Neuronal stem cell (in vitro differentiated cells): ENCODE measurements around the gene PPP2R2B.

Experiments
- DNase-seq: peaks from one replicate; pipeline ENCODE4 v3.0.0-alpha.2; 2013; ENCODE audit warnings: low spot score
- H2AFZ ChIP-seq: one replicate; pipeline ENCODE4 v1.6.1; 2013; ENCODE audit warnings: mild to moderate bottlenecking, low read length, inconsistent platforms
- H2AK5ac ChIP-seq: 2 replicates; pipeline ENCODE4 v1.6.1; 2013; ENCODE audit warnings: low read depth, mild to moderate bottlenecking, inconsistent platforms, low read length, moderate library complexity, mixed read lengths
- H2BK120ac ChIP-seq: 2 replicates; pipeline ENCODE4 v1.6.1; 2013; ENCODE audit warnings: low read depth, mild to moderate bottlenecking, inconsistent platforms, low read length, moderate library complexity, mixed read lengths
- H2BK12ac ChIP-seq: one replicate; pipeline ENCODE4 v1.6.1; 2013; ENCODE audit warnings: low read length, inconsistent platforms
- H2BK15ac ChIP-seq: 2 replicates; pipeline ENCODE4 v1.6.1; 2013; ENCODE audit warnings: mild to moderate bottlenecking, low read length, inconsistent platforms, mixed read lengths
- H2BK5ac ChIP-seq: one replicate; pipeline ENCODE4 v1.6.1; 2013; ENCODE audit warnings: inconsistent platforms, mild to moderate bottlenecking, low read length, moderate library complexity
- H3K14ac ChIP-seq: one replicate; pipeline ENCODE4 v1.6.1; 2013; ENCODE audit warnings: low read length, inconsistent platforms
- H3K18ac ChIP-seq: 2 replicates; pipeline ENCODE4 v1.6.1; 2013; ENCODE audit warnings: low read length, inconsistent platforms
- H3K23ac ChIP-seq: 2 replicates; pipeline ENCODE4 v1.6.1; 2013; ENCODE audit warnings: low read depth, mild to moderate bottlenecking, mixed read lengths, low read length, inconsistent platforms; ENCODE audit not compliant: poor library complexity
- H3K27ac ChIP-seq: replicated peaks from 3 replicates; pipeline ENCODE4 v1.5.1; 2013; ENCODE audit warnings: low read length, inconsistent platforms
- H3K27me3 ChIP-seq, 3 experiments: 2 replicates each; pipeline ENCODE4 v1.6.1; 2013; ENCODE audit warnings: low read length in 3 of 3, mild to moderate bottlenecking in 2 of 3, inconsistent platforms in 1 of 3, low read depth in 1 of 3, mixed read lengths in 1 of 3, moderate library complexity in 1 of 3; ENCODE audit not compliant: control insufficient read depth in 3 of 3, insufficient read depth in 3 of 3
- H3K36me3 ChIP-seq, 2 donors: replicated peaks in 1 of 2; 2 replicates each; pipeline ENCODE4 v1.6.1; 2013; ENCODE audit warnings: low read length in 2 of 2; ENCODE audit not compliant: control insufficient read depth in 2 of 2, insufficient read depth in 2 of 2
- H3K4ac ChIP-seq: 2 replicates; pipeline ENCODE4 v1.6.1; 2013; ENCODE audit warnings: inconsistent platforms, mild to moderate bottlenecking, low read length, moderate library complexity
- H3K4me1 ChIP-seq, 2 donors: 1 replicate in 1 of 2; 2 replicates in 1 of 2; pipeline ENCODE4 v1.6.1; 2013; ENCODE audit warnings: low read length in 2 of 2, low read depth in 1 of 2; ENCODE audit not compliant: control insufficient read depth in 2 of 2, insufficient read depth in 1 of 2
- H3K4me2 ChIP-seq: one replicate; pipeline ENCODE4 v1.6.1; 2013; ENCODE audit warnings: mild to moderate bottlenecking, low read length, inconsistent platforms; ENCODE audit not compliant: insufficient read depth, poor library complexity, severe bottlenecking
- H3K4me3 ChIP-seq, 2 donors: 2 replicates each; pipeline ENCODE4 v1.5.1; 2013; ENCODE audit warnings: low read length in 2 of 2, mild to moderate bottlenecking in 2 of 2, inconsistent platforms in 1 of 2, moderate library complexity in 1 of 2
- H3K79me1 ChIP-seq: one replicate; pipeline ENCODE4 v1.6.1; 2013; ENCODE audit warnings: low read depth, mild to moderate bottlenecking, inconsistent platforms, low read length, moderate library complexity
- H3K9ac ChIP-seq: one replicate; pipeline ENCODE4 v1.6.1; 2013; ENCODE audit warnings: mild to moderate bottlenecking, low read depth, low read length, inconsistent platforms; ENCODE audit not compliant: poor library complexity
- H3K9me3 ChIP-seq, 2 donors: replicated peaks in 1 of 2; 2 replicates each; pipeline versions ENCODE3 to v1.6.1; 2013; ENCODE audit warnings: low read length in 2 of 2, mild to moderate bottlenecking in 2 of 2, inconsistent platforms in 1 of 2, low read depth in 1 of 2, mixed read lengths in 1 of 2, moderate library complexity in 1 of 2; ENCODE audit not compliant: control insufficient read depth in 2 of 2, insufficient read depth in 1 of 2
- H4K8ac ChIP-seq: one replicate; pipeline ENCODE4 v1.6.1; 2013; ENCODE audit warnings: low read depth, mild to moderate bottlenecking, inconsistent platforms, low read length, moderate library complexity
- H4K91ac ChIP-seq: one replicate; pipeline ENCODE4 v1.6.1; 2013; ENCODE audit warnings: low read length, low read depth, mild to moderate bottlenecking, inconsistent platforms; ENCODE audit not compliant: poor library complexity
- WGBS, 2 donors: extraction: QIAGEN DNeasy Blood & Tissue Kit; methylation state at CpG; one replicate each; pipeline ENCODE4 v1.1.7; 2013; ENCODE audit warnings: missing lambda C conversion rate in 2 of 2, mixed read lengths in 1 of 2; ENCODE audit not compliant: insufficient read length in 2 of 2, insufficient replicate concordance in 1 of 2; ENCODE audit errors: extremely low coverage in 2 of 2; 5-methylcytosine and 5-hydroxymethylcytosine counted together

The PPP2R2B gene

GRCh38 chr5:146889169-146889568, 10.6 kb upstream of the PPP2R2B start:
- H3K9me3 ChIP-seq: no peaks in the 10 kb centered on the region
- H3K4me2 ChIP-seq: no peak overlapping the region
- H2BK12ac ChIP-seq: no peak overlapping the region
- DNase-seq: no peak
- H3K18ac ChIP-seq: no peak overlapping the region
- H3K4me3 ChIP-seq: no peak overlapping the region
- H2BK5ac ChIP-seq: no peak overlapping the region
- H3K79me1 ChIP-seq: no peaks in the 10 kb centered on the region
- H2BK15ac ChIP-seq: no peak overlapping the region
- H2AK5ac ChIP-seq: no peak overlapping the region
- no peak overlapping the region for H2BK120ac ChIP-seq
- WGBS, 2 donors: no CpG with 5 or more reads among the region's 1 CpG
- H3K14ac ChIP-seq: no peak overlapping the region
- no peaks in the 10 kb centered on the region for H3K36me3 ChIP-seq
- H3K4me1 ChIP-seq: peaks cover 13 to 52% of the 10 kb centered on the region in 2 donors
- no peaks in the 10 kb centered on the region for H3K27me3 ChIP-seq
- H3K27ac ChIP-seq: no peak overlapping the region
- no peak overlapping the region for H3K9ac ChIP-seq
- H2AFZ ChIP-seq: no peak overlapping the region
- H4K8ac ChIP-seq: no peak overlapping the region
- no peak overlapping the region for H3K23ac ChIP-seq
- H3K4ac ChIP-seq: no peak overlapping the region
- H4K91ac ChIP-seq: no peak overlapping the region

GRCh38 chr5:146888351-146888978, 9.9 kb upstream of the PPP2R2B start:
- Histone ChIP-seq H2BK15ac (no peak overlapping the region), H2AK5ac (no peak overlapping the region), H3K9ac (no peak overlapping the region), H3K79me1 (no peaks in the 10 kb centered on the region), H2BK12ac (no peak overlapping the region), H3K36me3 (no peaks in the 10 kb centered on the region), H3K18ac (no peak overlapping the region), H4K91ac (no peak overlapping the region), H2BK5ac (no peak overlapping the region), H3K4me3 (peak overlapping the region in 1 of 2 donors; percentile 9), H3K27ac (no peak overlapping the region), H3K14ac (no peak overlapping the region), H3K4me2 (no peak overlapping the region), H3K27me3 (no peaks in the 10 kb centered on the region), H3K4ac (no peak overlapping the region), H3K9me3 (no peaks in the 10 kb centered on the region), H3K23ac (no peak overlapping the region), H2AFZ (peak overlapping the region; percentile 42), H3K4me1 (peaks cover 13 to 52% of the 10 kb centered on the region in 2 donors), H4K8ac (no peak overlapping the region), H2BK120ac (no peak overlapping the region)
- no peak for DNase-seq
- WGBS, 2 donors: no CpG with 5 or more reads among the region's 3 CpGs

GRCh38 chr5:146884066-146884626, 5.6 kb upstream of the PPP2R2B start:
- peaks cover 0 to 2% (median 0%) of the 10 kb centered on the region in 3 experiments for H3K27me3 ChIP-seq
- H3K4me2 ChIP-seq: no peak overlapping the region
- H2AFZ ChIP-seq: no peak overlapping the region
- H3K4me3 ChIP-seq: no peak overlapping the region
- H2BK15ac ChIP-seq: no peak overlapping the region
- no peak overlapping the region for H4K8ac ChIP-seq
- no peak overlapping the region for H3K18ac ChIP-seq
- H2BK12ac ChIP-seq: no peak overlapping the region
- WGBS, 2 donors: no CpG with 5 or more reads among the region's 5 CpGs
- H3K23ac ChIP-seq: no peak overlapping the region
- H3K14ac ChIP-seq: no peak overlapping the region
- H3K9ac ChIP-seq: no peak overlapping the region
- no peak for DNase-seq
- H3K4me1 ChIP-seq: peaks cover 7 to 19% of the 10 kb centered on the region in 2 donors
- no peak overlapping the region for H4K91ac ChIP-seq
- no peaks in the 10 kb centered on the region for H3K36me3 ChIP-seq
- no peaks in the 10 kb centered on the region for H3K9me3 ChIP-seq
- no peaks in the 10 kb centered on the region for H3K79me1 ChIP-seq
- H3K27ac ChIP-seq: no peak overlapping the region
- H2AK5ac ChIP-seq: no peak overlapping the region
- no peak overlapping the region for H2BK5ac ChIP-seq
- no peak overlapping the region for H2BK120ac ChIP-seq
- no peak overlapping the region for H3K4ac ChIP-seq

- H2BK12ac ChIP-seq: no peak overlapping the region
Measured at GRCh38 chr5:146883511-146883910, 5.0 kb upstream of the PPP2R2B start.

More at GRCh38 chr5:146883511-146883910, 5.0 kb upstream of the PPP2R2B start:
- H4K8ac ChIP-seq: no peak overlapping the region
- H3K36me3 ChIP-seq: no peaks in the 10 kb centered on the region
- H3K79me1 ChIP-seq: no peaks in the 10 kb centered on the region
- no peak overlapping the region for H3K18ac ChIP-seq
- H3K4me2 ChIP-seq: no peak overlapping the region
- no peak overlapping the region for H3K14ac ChIP-seq
- H3K9ac ChIP-seq: no peak overlapping the region
- H2AK5ac ChIP-seq: no peak overlapping the region
- H2BK120ac ChIP-seq: no peak overlapping the region
- no peak overlapping the region for H3K27ac ChIP-seq
- H3K27me3 ChIP-seq: peaks cover 0 to 2% (median 0%) of the 10 kb centered on the region in 3 experiments
- H3K4ac ChIP-seq: no peak overlapping the region
- no peak overlapping the region for H4K91ac ChIP-seq
- DNase-seq: no peak
- H2BK15ac ChIP-seq: no peak overlapping the region
- peaks cover 6 to 16% of the 10 kb centered on the region in 2 donors for H3K4me1 ChIP-seq
- H2BK5ac ChIP-seq: no peak overlapping the region
- no peak overlapping the region for H3K23ac ChIP-seq
- no peaks in the 10 kb centered on the region for H3K9me3 ChIP-seq
- WGBS, 2 donors: no CpG with 5 or more reads among the region's 2 CpGs
- no peak overlapping the region for H3K4me3 ChIP-seq
- no peak overlapping the region for H2AFZ ChIP-seq
